H9 (cell line): ENCODE data around the gene DMXL1. TPM values are rescaled to one million over a fixed set of nuclear protein-coding genes. Genes with fewer than 3 reads are reported as not detected.
A peak's percentile ranks its signal among the peaks of the same experiment; 100 is the strongest.

Experiments
- DNase-seq: peaks from one replicate; pipeline ENCODE4 v3.0.0-alpha.2; 2017
- H2AFZ ChIP-seq: one replicate; pipeline ENCODE4 v1.6.1; 2013; ENCODE audit warnings: mild to moderate bottlenecking, low read length, control low read depth, moderate library complexity
- H2AK5ac ChIP-seq: 2 replicates; pipeline ENCODE4 v1.6.1; 2013; ENCODE audit warnings: low read length, control low read depth, mixed read lengths; ENCODE audit not compliant: insufficient read length
- H2BK120ac ChIP-seq: one replicate; pipeline ENCODE4 v1.6.1; 2013; ENCODE audit warnings: low read depth, mild to moderate bottlenecking, low read length, control low read depth, inconsistent platforms; ENCODE audit not compliant: poor library complexity, severe bottlenecking
- H2BK12ac ChIP-seq: 2 replicates; pipeline ENCODE4 v1.6.1; 2013; ENCODE audit warnings: low read length, control low read depth, mixed read lengths, low read depth; ENCODE audit not compliant: insufficient read length
- H2BK15ac ChIP-seq: 2 replicates; pipeline ENCODE4 v1.6.1; 2013; ENCODE audit warnings: low read depth, low read length, control low read depth
- H2BK20ac ChIP-seq: one replicate; pipeline ENCODE4 v1.6.1; 2013; ENCODE audit warnings: low read depth, mild to moderate bottlenecking, low read length, control low read depth, inconsistent platforms; ENCODE audit not compliant: poor library complexity, severe bottlenecking
- H2BK5ac ChIP-seq: 2 replicates; pipeline ENCODE4 v1.6.1; 2013; ENCODE audit warnings: low read length, control low read depth, mixed read lengths; ENCODE audit not compliant: insufficient read length
- H3K14ac ChIP-seq: 2 replicates; pipeline ENCODE4 v1.6.1; 2013; ENCODE audit warnings: low read length, control low read depth; ENCODE audit not compliant: insufficient read depth
- H3K18ac ChIP-seq: 2 replicates; pipeline ENCODE4 v1.6.1; 2013; ENCODE audit warnings: low read depth, mild to moderate bottlenecking, mixed read lengths, low read length, control low read depth; ENCODE audit not compliant: insufficient read length
- H3K23ac ChIP-seq: 2 replicates; pipeline ENCODE4 v1.6.1; 2013; ENCODE audit warnings: low read length, control low read depth, mixed read lengths, low read depth; ENCODE audit not compliant: insufficient read length
- H3K23me2 ChIP-seq: 2 replicates; pipeline ENCODE4 v1.6.1; 2013; ENCODE audit warnings: low read depth, mild to moderate bottlenecking, mixed read lengths, low read length, control low read depth; ENCODE audit not compliant: insufficient read length, poor library complexity, severe bottlenecking
- H3K27ac ChIP-seq: 2 replicates; pipeline ENCODE4 v1.5.1; 2013; ENCODE audit warnings: low read length, control low read depth, mixed read lengths, low read depth; ENCODE audit not compliant: insufficient read length
- H3K27me3 ChIP-seq: 2 replicates; pipeline ENCODE4 v1.6.1; 2013; ENCODE audit warnings: low read length, control low read depth, inconsistent platforms; ENCODE audit not compliant: insufficient read depth
- H3K4ac ChIP-seq: 2 replicates; pipeline ENCODE4 v1.6.1; 2013; ENCODE audit warnings: low read depth, mild to moderate bottlenecking, control low read depth, inconsistent platforms, low read length, moderate library complexity
- H3K4me1 ChIP-seq: 2 replicates; pipeline ENCODE4 v1.6.1; 2013; ENCODE audit warnings: low read length, control low read depth, inconsistent platforms; ENCODE audit not compliant: insufficient read depth
- H3K4me2 ChIP-seq: 2 replicates; pipeline ENCODE4 v1.6.1; 2013; ENCODE audit warnings: low read length, control low read depth, mixed read lengths; ENCODE audit not compliant: insufficient read length, insufficient read depth
- H3K56ac ChIP-seq: 2 replicates; pipeline ENCODE4 v1.6.1; 2013; ENCODE audit warnings: low read depth, mild to moderate bottlenecking, mixed read lengths, low read length, control low read depth; ENCODE audit not compliant: insufficient read length
- H3K79me1 ChIP-seq: 2 replicates; pipeline ENCODE4 v1.6.1; 2013; ENCODE audit warnings: low read depth, mild to moderate bottlenecking, moderate library complexity, low read length, control low read depth, inconsistent platforms; ENCODE audit not compliant: insufficient read depth, poor library complexity, severe bottlenecking
- H3K79me2 ChIP-seq: 2 replicates; pipeline ENCODE4 v1.6.1; 2013; ENCODE audit warnings: low read length, control low read depth, inconsistent platforms; ENCODE audit not compliant: insufficient read depth
- H3K9ac ChIP-seq: 2 replicates; pipeline ENCODE4 v1.6.1; 2013; ENCODE audit warnings: low read length, control low read depth, mixed read lengths; ENCODE audit not compliant: insufficient read length; ENCODE audit errors: extremely low read depth
- H3K9me3 ChIP-seq: one replicate; pipeline ENCODE4 v1.6.1; 2013; ENCODE audit warnings: low read depth, low read length, inconsistent platforms; ENCODE audit not compliant: control insufficient read depth
- H3T11ph ChIP-seq: one replicate; pipeline ENCODE4 v1.6.1; 2013; ENCODE audit warnings: mild to moderate bottlenecking, low read length, control low read depth, inconsistent platforms
- H4K20me1 ChIP-seq: one replicate; pipeline ENCODE4 v1.6.1; 2013; ENCODE audit not compliant: control insufficient read depth, insufficient read length, insufficient read depth
- H4K5ac ChIP-seq: 2 replicates; pipeline ENCODE4 v1.6.1; 2013; ENCODE audit warnings: low read depth, mild to moderate bottlenecking, mixed read lengths, low read length, control low read depth; ENCODE audit not compliant: insufficient read length
- H4K8ac ChIP-seq: replicated peaks from 2 replicates; pipeline ENCODE4 v1.6.1; 2013; ENCODE audit warnings: low read length, control low read depth, mixed read lengths, low read depth; ENCODE audit not compliant: insufficient read length
- H4K91ac ChIP-seq: 2 replicates; pipeline ENCODE4 v1.6.1; 2013; ENCODE audit warnings: low read depth, mild to moderate bottlenecking, moderate library complexity, mixed read lengths, low read length, control low read depth; ENCODE audit not compliant: insufficient read length
- H3K27ac Mint-ChIP-seq, 3 experiments: 2 replicates in 2 of 3; 3 replicates in 1 of 3; pipeline ENCODE4 v1.8.0; 2020 to 2021; ENCODE audit warnings: mixed read lengths in 3 of 3, mild to moderate bottlenecking in 1 of 3, moderate library complexity in 1 of 3
- H3K27me3 Mint-ChIP-seq: 2 replicates; pipeline ENCODE4 v1.8.0; 2021; ENCODE audit warnings: low read depth, mild to moderate bottlenecking, moderate library complexity, mixed read lengths
- H3K36me3 Mint-ChIP-seq, 3 experiments: 2 replicates in 2 of 3; 3 replicates in 1 of 3; pipeline ENCODE4 v1.8.0; 2020 to 2021; ENCODE audit warnings: low read depth in 3 of 3, mixed read lengths in 3 of 3; ENCODE audit not compliant: insufficient read depth in 1 of 3
- H3K4me1 Mint-ChIP-seq, 2 experiments: 2 replicates each; pipeline ENCODE4 v1.8.0; 2020; ENCODE audit warnings: mixed read lengths in 2 of 2
- H3K4me3 Mint-ChIP-seq, 2 experiments: 2 replicates in 1 of 2; 3 replicates in 1 of 2; pipeline ENCODE4 v1.8.0; 2020 to 2021; ENCODE audit warnings: mild to moderate bottlenecking in 2 of 2, mixed read lengths in 2 of 2, moderate library complexity in 1 of 2
- H3K9me3 Mint-ChIP-seq, 2 experiments: 2 replicates in 1 of 2; 3 replicates in 1 of 2; pipeline ENCODE4 v1.8.0; 2020; ENCODE audit warnings: mild to moderate bottlenecking in 2 of 2, mixed read lengths in 2 of 2, moderate library complexity in 1 of 2
- WGBS: extraction: QIAGEN DNeasy Blood & Tissue Kit; methylation state at CpG from one replicate; pipeline ENCODE4 v1.1.7; 2013; ENCODE audit warnings: missing lambda C conversion rate, low lambda C conversion rate, mixed read lengths; ENCODE audit not compliant: insufficient read length; ENCODE audit errors: extremely low coverage; 5-methylcytosine and 5-hydroxymethylcytosine counted together
- total RNA-seq: library from RNA; stranded (reverse); gene quantifications from 2 replicates; pipeline ENCODE4 v1.2.1, GENCODE V29; 2021
- TF ChIP-seq, protein P1 (sequence below): fragments of 200-600 bp; sonication (generic); conservative IDR thresholded peaks from 3 replicates; pipeline ENCODE4 v1.8.0; 2021; ENCODE audit warnings: antibody characterized with exemption, mild to moderate bottlenecking

The DMXL1 gene
- total RNA-seq, 1 experiment from 2014 or later, result 63.5 TPM

- H2AK5ac ChIP-seq, result peak overlapping the region; percentile 33
- peak overlapping the region; percentile 86 for H2BK120ac ChIP-seq
- Mint-ChIP-seq H3K4me1 (peaks cover 49 to 50% of the 10 kb centered on the region in 2 experiments), H3K36me3 (peaks cover 3 to 10% (median 4%) of the 10 kb centered on the region in 3 experiments; a peak in 5 of 7 replicates), H3K27ac (peak overlapping the region; percentile 95 to 98 (median 97)), H3K27me3 (no peaks in the 10 kb centered on the region), H3K4me3 (peak overlapping the region; percentile 30 to 63; a peak in 4 of 5 replicates), H3K9me3 (no peaks in the 10 kb centered on the region; a peak in 1 of 5 replicates)
- TF ChIP-seq, protein P1, sequence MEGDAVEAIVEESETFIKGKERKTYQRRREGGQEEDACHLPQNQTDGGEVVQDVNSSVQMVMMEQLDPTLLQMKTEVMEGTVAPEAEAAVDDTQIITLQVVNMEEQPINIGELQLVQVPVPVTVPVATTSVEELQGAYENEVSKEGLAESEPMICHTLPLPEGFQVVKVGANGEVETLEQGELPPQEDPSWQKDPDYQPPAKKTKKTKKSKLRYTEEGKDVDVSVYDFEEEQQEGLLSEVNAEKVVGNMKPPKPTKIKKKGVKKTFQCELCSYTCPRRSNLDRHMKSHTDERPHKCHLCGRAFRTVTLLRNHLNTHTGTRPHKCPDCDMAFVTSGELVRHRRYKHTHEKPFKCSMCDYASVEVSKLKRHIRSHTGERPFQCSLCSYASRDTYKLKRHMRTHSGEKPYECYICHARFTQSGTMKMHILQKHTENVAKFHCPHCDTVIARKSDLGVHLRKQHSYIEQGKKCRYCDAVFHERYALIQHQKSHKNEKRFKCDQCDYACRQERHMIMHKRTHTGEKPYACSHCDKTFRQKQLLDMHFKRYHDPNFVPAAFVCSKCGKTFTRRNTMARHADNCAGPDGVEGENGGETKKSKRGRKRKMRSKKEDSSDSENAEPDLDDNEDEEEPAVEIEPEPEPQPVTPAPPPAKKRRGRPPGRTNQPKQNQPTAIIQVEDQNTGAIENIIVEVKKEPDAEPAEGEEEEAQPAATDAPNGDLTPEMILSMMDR, result no peak
- peak; percentile 58 for DNase-seq
- no peak overlapping the region for H4K8ac ChIP-seq
- H3K9ac ChIP-seq, result peak overlapping the region; percentile 51
- peak overlapping the region; percentile 97 for H2BK20ac ChIP-seq
- no peak overlapping the region for H2BK15ac ChIP-seq
- no peak overlapping the region for H3K23ac ChIP-seq
- no peaks in the 10 kb centered on the region for H3K9me3 ChIP-seq
- H4K91ac ChIP-seq, result no peak overlapping the region
- H3K4me2 ChIP-seq, result peak overlapping the region; percentile 36
- H3K56ac ChIP-seq, result no peak overlapping the region
- peak overlapping the region; percentile 95; the same call in 1 of the 2 replicates for H3K4ac ChIP-seq
- no peaks in the 10 kb centered on the region for H3K27me3 ChIP-seq
- peak overlapping the region; percentile 73; the same call in 1 of the 2 replicates for H3K14ac ChIP-seq
- peak overlapping the region; percentile 65 for H4K5ac ChIP-seq
- H3K79me2 ChIP-seq, result peaks cover 20% of the 10 kb centered on the region; the same call in 1 of the 2 replicates
- no peaks in the 10 kb centered on the region for H4K20me1 ChIP-seq
- H2BK5ac ChIP-seq, result peak overlapping the region; percentile 44
- no peak overlapping the region for H2AFZ ChIP-seq
- peak overlapping the region; percentile 99 for H3K27ac ChIP-seq
- H3K79me1 ChIP-seq, result no peaks in the 10 kb centered on the region
- H2BK12ac ChIP-seq, result peak overlapping the region; percentile 19
- WGBS, result no CpG with 5 or more reads among the region's 3 CpGs
- no peaks in the 10 kb centered on the region for H3K23me2 ChIP-seq
- peaks cover 5% of the 10 kb centered on the region for H3K4me1 ChIP-seq
- H3K18ac ChIP-seq, result peak overlapping the region; percentile 27
- peak overlapping the region; percentile 80 for H3T11ph ChIP-seq
Measured at GRCh38 chr5:119079318-119079921, 8.5 kb downstream of the DMXL1 start.
